ENCODE results near the gene SCYGR8.
"Not testable (repeated sequence)": the region's sequence is repeated elsewhere in the genome, so short reads cannot be mapped to it uniquely, and the experiment has no call there.

The SCYGR8 gene, protein sequence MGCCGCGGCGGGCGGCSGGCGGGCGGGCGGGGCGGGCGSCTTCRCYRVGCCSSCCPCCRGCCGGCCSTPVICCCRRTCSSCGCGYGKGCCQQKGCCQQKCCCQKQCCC

DNA sequence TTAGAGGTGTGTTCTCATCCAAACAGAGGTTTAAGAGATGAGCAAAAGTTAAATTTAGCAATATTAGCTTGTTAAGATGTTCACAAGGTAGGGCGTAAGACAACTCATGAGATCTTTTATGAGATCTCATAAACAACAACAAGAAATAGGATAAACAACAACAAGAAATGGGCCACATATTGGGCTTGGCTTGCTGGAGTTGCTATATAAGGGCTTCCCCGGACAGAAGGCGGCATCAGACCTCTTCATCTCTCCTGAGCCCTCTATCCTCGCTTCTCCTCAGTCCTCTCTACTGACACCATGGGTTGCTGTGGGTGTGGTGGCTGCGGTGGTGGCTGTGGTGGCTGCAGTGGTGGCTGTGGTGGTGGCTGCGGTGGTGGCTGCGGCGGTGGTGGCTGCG is at the start of gene SCYGR8:
Gene SCYGR8 (plus strand): TSS at position 301 of the 400 bp plus-strand sequence. CDS start 0 bp downstream, at position 301.
- no peak for DNase-seq

- DNase-seq: no peak
These were observed 48.6 kb upstream of the SCYGR8 start for GRCh38 chr2:227696990-227697679.

- no peak for DNase-seq
These were observed 44.1 kb upstream of the SCYGR8 start for GRCh38 chr2:227701556-227701955.

- DNase-seq: peak; percentile 68
These were observed 42.4 kb upstream of the SCYGR8 start for GRCh38 chr2:227703280-227703732.

GRCh38 chr2:227703961-227704360 is 41.7 kb upstream of the SCYGR8 start:
- DNase-seq: peak; percentile 20

- DNase-seq: no peak
These were observed 38.8 kb upstream of the SCYGR8 start for GRCh38 chr2:227706859-227707258.

GRCh38 chr2:227707390-227707789 is 38.3 kb upstream of the SCYGR8 start:
- DNase-seq: no peak

DNA sequence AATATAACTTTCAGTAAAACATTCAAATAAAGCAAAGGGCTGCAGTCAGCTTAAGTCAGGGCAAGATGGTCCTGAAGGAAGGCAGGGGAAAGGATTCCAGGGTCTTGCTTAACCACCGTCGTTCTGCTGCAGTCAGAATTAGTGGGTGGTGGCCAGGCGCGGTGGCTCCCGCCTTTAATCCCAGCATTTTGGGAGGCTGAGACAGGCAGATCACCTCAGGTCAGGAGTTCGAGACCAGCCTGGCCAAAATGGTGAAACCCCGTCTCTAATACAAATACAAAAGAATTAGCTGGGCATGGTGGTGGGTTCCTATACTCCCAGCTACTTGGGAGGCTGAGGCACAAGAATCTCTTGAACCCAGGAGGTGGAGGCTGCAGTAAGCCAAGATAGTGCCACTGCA is 34.7 kb upstream of the SCYGR8 start:
- no peak for DNase-seq

- DNase-seq: no peak
These were observed 32.4 kb upstream of the SCYGR8 start for GRCh38 chr2:227713291-227713690.

- DNase-seq: no peak
These were observed 29.2 kb upstream of the SCYGR8 start for GRCh38 chr2:227716501-227716900.

DNA sequence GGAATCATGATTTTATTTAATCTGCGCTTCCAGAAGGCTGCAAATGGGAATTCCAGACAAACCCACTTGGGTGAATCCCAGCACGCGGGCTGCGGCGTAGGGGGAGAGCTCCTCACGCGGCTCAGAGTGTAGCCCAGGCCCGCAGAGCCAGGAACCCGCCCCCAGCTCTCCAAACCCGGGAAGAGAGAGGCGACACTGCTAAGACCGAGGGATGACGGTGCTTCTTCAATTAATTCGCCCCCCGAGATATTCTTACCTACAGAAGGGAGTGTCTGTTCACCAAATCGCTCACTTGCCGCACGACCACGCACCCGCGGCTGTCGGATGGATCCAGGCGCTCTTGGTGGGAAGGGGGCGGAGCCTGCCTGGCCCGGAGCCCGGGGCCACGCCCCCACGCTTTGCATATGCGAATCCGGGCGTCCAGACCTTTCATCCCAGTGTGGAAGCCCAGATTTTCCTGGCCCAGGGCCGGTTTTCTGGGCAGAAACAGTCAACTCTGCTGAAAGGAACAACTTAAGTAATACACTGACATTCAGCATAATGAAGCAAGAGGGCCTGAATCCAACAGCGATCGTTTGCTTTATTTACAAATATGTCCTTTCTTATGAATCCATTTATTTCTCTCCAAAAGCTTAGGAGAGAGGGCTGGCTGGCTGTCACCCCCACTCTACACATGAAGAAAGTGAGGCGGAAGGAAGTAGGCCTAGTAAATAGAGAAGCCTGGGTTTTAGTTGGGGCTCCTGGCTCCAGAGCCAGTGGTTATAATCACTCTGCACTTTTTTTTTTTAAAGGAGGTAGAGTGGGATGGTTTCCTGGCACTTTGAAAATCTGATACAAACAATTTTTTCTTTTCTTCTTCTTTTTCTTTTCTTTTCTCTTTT is 27.8 kb upstream of the SCYGR8 start, which contains the start of gene SLC19A3:
Gene SLC19A3 (minus strand): TSS at position 342 of the 881 bp plus-strand sequence. CDS start 15,710 bp downstream, outside the sequence.
- peak; percentile 84 for DNase-seq

DNA sequence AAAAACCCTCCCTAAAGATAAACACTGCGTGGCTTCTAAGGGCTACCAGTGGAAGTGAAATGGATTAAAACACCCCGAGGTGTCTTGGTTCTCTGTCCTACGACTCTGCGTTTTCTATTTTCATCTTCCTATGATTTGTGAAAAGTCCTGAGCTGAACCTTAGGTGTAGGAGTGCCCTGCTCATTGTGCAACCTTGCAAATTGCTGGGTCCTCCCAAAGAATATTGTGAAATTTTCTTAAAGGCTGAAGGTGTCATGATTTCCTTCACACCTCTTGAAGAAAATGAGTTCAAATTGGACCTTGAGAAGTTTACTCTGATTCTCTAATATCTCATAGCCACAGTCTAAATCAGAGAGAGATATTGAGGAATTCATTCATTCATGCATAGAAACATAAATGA is 26.1 kb upstream of the SCYGR8 start:
- no peak for DNase-seq

GRCh38 chr2:227720680-227721079 is 25.0 kb upstream of the SCYGR8 start:
- no peak for DNase-seq

- peak; percentile 27 for DNase-seq
These were observed 22.9 kb upstream of the SCYGR8 start for GRCh38 chr2:227722821-227723220.

DNA sequence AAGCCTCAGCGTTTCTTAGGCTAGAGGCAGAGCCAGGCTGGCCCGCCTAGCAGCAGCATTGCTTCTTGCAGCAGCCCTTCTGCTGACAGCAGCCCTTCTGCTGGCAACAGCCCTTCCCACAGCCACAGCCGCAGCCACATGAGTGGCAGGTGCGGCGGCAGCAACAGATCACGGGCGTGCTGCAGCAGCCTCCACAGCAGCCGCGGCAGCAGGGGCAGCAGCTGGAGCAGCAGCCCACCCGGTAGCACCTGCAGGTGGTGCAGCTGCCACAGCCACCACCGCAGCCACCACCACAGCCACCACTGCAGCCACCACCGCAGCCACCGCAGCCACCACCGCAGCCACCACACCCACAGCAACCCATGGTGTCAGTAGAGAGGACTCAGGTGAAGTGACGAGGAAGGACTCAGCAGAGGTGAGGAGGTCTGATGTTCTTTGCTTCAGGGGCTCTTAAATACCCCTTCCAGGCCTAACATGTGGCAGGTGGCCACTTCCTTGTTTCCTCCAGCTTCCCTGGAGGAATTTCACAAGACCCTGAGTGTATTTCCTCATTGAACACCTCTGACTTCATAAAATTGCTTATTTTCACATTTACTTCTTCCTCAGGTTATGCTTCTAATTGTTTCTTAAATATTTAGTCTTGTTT is 21.2 kb upstream of the SCYGR8 start, which contains the start of gene SCYGR6:
Gene SCYGR6 (minus strand): TSS at position 364 of the 646 bp plus-strand sequence. CDS start 0 bp downstream, at position 364.
- DNase-seq: no peak

GRCh38 chr2:227728035-227728434 is 17.7 kb upstream of the SCYGR8 start, which contains the start of gene SCYGR7:
SCYGR7 (plus strand) TSS chr2:227728335; CDS start chr2:227728335, 0 bp downstream.
- no peak for DNase-seq

DNA sequence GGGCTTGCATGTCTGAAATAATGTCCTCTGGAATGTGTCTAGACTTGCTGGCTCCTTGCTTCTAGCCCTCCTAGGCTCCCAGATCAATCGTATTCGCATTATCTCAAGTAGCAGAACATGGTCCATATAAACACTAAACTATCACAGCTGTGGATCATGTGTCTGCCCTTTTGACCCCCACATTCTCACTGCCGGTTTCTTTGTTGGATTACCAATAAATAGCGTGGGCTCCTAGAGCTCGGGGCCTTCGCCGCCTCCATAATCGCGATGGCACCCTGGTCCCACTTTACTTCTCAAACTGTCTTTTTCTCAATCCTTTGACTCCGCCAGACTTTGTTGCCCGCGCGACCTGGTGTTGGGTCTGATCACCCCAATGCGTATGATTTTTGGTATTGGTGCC is 6.3 kb upstream of the SCYGR8 start:
- no peak for DNase-seq

GRCh38 chr2:227740705-227741104 is 5.0 kb upstream of the SCYGR8 start:
- peak; percentile 35 for DNase-seq

- DNase-seq: peak; percentile 37
These were observed 2.4 kb downstream of the SCYGR8 start for GRCh38 chr2:227748079-227748478.

- DNase-seq: not testable (repeated sequence)
These were observed 10.6 kb downstream of the SCYGR8 start for GRCh38 chr2:227756261-227756660.

GRCh38 chr2:227759411-227760118 is 13.9 kb downstream of the SCYGR8 start:
- DNase-seq: no peak

Measured in DMS53 (cell line).